ENCODE data around the gene P2RX6. TPM values are rescaled to one million over a fixed set of nuclear protein-coding genes. Genes with fewer than 3 reads are reported as not detected.

Gene P2RX6
- total RNA-seq, 2 experiments from 2014 or later, result 0.50 to 0.63 TPM

- H3K27ac Mint-ChIP-seq, result no peak overlapping the region
- no peaks in the 10 kb centered on the region for H3K36me3 Mint-ChIP-seq (ENCODE audit: low read depth)
- H3K27me3 Mint-ChIP-seq (ENCODE audit: low read depth), result peaks cover 2% of the 10 kb centered on the region
- H3K9me3 Mint-ChIP-seq (ENCODE audit: insufficient read depth), result no peaks in the 10 kb centered on the region
- ChIA-PET POLR2A (no interaction called here), CTCF (no interaction called here)
- H3K4me1 Mint-ChIP-seq (ENCODE audit: low read depth), result peaks cover 7% of the 10 kb centered on the region
- ATAC-seq, result no peak
- DNase-seq, result no peak
- no peak overlapping the region for H3K4me3 Mint-ChIP-seq
These were observed 58.1 kb downstream of the P2RX6 start for GRCh38 chr22:21073023-21073422.

GRCh38 chr22:21073482-21073881 is 58.5 kb downstream of the P2RX6 start:
- Mint-ChIP-seq H3K27ac (no peak overlapping the region), H3K27me3 (ENCODE audit: low read depth) (peaks cover 2% of the 10 kb centered on the region), H3K9me3 (ENCODE audit: insufficient read depth) (no peaks in the 10 kb centered on the region), H3K4me3 (no peak overlapping the region), H3K4me1 (ENCODE audit: low read depth) (peaks cover 2% of the 10 kb centered on the region), H3K36me3 (ENCODE audit: low read depth) (no peaks in the 10 kb centered on the region)
- ChIA-PET CTCF (no interaction called here), POLR2A (no interaction called here)
- ATAC-seq (no peak), DNase-seq (no peak)

- Mint-ChIP-seq H3K4me1 (ENCODE audit: low read depth) (no peaks in the 10 kb centered on the region), H3K27me3 (ENCODE audit: low read depth) (peaks cover 2% of the 10 kb centered on the region), H3K4me3 (no peak overlapping the region), H3K27ac (no peak overlapping the region), H3K9me3 (ENCODE audit: insufficient read depth) (no peaks in the 10 kb centered on the region), H3K36me3 (ENCODE audit: low read depth) (no peaks in the 10 kb centered on the region)
- no peak for ATAC-seq
- DNase-seq, result no peak
- ChIA-PET POLR2A (no interaction called here), CTCF (no interaction called here)
These were observed 59.2 kb downstream of the P2RX6 start for GRCh38 chr22:21074102-21074715.

- H3K36me3 Mint-ChIP-seq (ENCODE audit: low read depth), result no peaks in the 10 kb centered on the region
- ATAC-seq (no peak), DNase-seq (no peak)
- H3K27ac Mint-ChIP-seq, result no peak overlapping the region
- ChIA-PET POLR2A (no interaction called here), CTCF (no interaction called here)
- no peaks in the 10 kb centered on the region for H3K9me3 Mint-ChIP-seq (ENCODE audit: insufficient read depth)
- no peak overlapping the region for H3K4me3 Mint-ChIP-seq
- H3K4me1 Mint-ChIP-seq (ENCODE audit: low read depth), result no peaks in the 10 kb centered on the region
- peaks cover 2% of the 10 kb centered on the region for H3K27me3 Mint-ChIP-seq (ENCODE audit: low read depth)
These were observed 60.7 kb downstream of the P2RX6 start for GRCh38 chr22:21075516-21076138.

GRCh38 chr22:21076912-21077625 is 62.1 kb downstream of the P2RX6 start:
- POLR2A ChIA-PET, result no interaction called here
- Mint-ChIP-seq H3K27me3 (ENCODE audit: low read depth) (peaks cover 2% of the 10 kb centered on the region), H3K4me3 (no peak overlapping the region), H3K27ac (no peak overlapping the region), H3K9me3 (ENCODE audit: insufficient read depth) (no peaks in the 10 kb centered on the region), H3K36me3 (ENCODE audit: low read depth) (no peaks in the 10 kb centered on the region), H3K4me1 (ENCODE audit: low read depth) (no peaks in the 10 kb centered on the region)
- CTCF ChIA-PET, result no interaction called here
- DNase-seq, result no peak
- ATAC-seq, result no peak

Small RNA genes lying within 50 kb of the gene (microRNA-seq; reads per million reads assigned to microRNA genes)
- not detected for gene MIR649

Other genes with a start within 250 kb of the P2RX6 start
- gene SERPIND1, start 241.1 kb upstream of the P2RX6 start, total RNA-seq, result not detected
- 100 to 1,000 TPM; 112 to 120 TPM for gene PI4KA, start 156.4 kb upstream of the P2RX6 start, total RNA-seq
- gene SNAP29, start 156.2 kb upstream of the P2RX6 start, total RNA-seq, result 10 to 100 TPM; 30.7 to 32.3 TPM
- 10 to 100 TPM; 87.0 to 87.4 TPM for gene CRKL, start 97.8 kb upstream of the P2RX6 start, total RNA-seq
- under 1 TPM; 0.37 to 0.39 TPM for gene AIFM3, start 47.9 kb upstream of the P2RX6 start, total RNA-seq
- gene LZTR1, start 32.9 kb upstream of the P2RX6 start, total RNA-seq, result 10 to 100 TPM; 56.2 to 58.0 TPM
- 10 to 100 TPM; 31.7 to 32.0 TPM for gene THAP7, start 13.0 kb upstream of the P2RX6 start, total RNA-seq
- gene SLC7A4, start 17.4 kb downstream of the P2RX6 start, total RNA-seq, result under 1 TPM; 0.16 to 0.21 TPM
- gene LRRC74B, start 30.8 kb downstream of the P2RX6 start, total RNA-seq, result not detected